HG03342 (cell line): ENCODE measurements around the gene TIFAB.

Source experiments
- ATAC-seq: cut with Tn5 transposase; IDR thresholded peaks from one replicate; pipeline ENCODE4 v1.9.1; 2021; ENCODE audit warnings: mild to moderate bottlenecking, moderate library complexity; ENCODE audit not compliant: unreplicated experiment

The TIFAB gene

DNA sequence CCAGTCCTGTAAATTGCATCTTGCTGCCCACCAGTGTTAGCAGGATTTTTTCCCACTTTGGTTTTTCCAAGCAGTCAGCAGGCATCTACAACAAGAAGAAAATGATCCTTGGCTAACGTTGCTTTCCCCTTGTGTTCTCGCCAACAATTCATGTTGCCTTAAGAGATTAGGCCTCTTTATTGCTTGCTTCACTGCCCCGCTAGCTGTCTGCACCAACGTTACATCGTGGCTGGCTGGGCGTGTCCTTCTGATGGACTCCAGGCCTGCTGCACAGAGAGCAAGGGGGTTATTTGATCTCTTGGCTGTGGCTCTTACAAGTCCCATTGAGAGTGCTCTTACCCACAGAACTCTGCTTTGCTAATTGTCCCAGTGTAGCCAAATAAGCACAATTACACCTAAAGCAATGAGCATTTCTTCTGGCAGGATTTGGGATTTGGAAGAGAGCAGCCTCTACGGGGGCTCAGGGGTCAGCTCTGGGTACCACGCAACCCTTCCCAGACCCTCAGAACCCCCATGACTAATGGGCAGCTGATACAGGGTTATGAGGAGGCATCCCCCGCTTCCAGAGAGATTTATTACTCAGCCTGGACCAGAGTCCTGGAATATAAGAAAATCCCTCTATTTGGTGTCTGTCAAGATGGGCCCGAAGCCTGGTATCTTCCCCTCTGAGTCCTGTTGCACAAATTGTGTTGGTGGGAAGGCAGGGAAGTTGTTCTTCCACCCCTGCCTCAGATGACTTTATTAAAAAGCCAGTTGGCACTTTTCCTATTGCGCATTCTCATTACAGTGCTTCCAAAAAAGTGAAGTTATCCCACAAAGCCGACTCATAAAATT lies 22.6 kb downstream of the TIFAB start:
- no peak for ATAC-seq

DNA sequence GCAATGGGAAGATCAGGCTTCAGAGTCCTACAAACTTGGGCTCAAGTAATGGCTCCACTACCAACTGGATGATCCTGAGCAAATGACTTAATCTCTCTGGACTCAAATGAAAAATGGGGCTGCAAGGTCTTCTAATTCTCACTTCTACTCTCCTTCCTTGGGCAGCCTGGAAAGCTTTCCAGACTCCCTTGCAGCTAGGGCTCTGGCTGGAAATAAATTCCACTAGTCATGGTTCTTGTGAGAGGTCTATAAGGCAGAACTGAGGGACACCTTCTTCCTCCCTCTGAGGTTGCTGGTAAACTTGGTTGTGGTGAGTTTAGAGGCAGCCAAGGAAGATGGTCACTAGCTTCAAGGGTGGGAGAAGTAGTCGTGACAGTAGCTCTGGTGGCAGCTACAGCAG lies 23.6 kb downstream of the TIFAB start:
- no peak for ATAC-seq

DNA sequence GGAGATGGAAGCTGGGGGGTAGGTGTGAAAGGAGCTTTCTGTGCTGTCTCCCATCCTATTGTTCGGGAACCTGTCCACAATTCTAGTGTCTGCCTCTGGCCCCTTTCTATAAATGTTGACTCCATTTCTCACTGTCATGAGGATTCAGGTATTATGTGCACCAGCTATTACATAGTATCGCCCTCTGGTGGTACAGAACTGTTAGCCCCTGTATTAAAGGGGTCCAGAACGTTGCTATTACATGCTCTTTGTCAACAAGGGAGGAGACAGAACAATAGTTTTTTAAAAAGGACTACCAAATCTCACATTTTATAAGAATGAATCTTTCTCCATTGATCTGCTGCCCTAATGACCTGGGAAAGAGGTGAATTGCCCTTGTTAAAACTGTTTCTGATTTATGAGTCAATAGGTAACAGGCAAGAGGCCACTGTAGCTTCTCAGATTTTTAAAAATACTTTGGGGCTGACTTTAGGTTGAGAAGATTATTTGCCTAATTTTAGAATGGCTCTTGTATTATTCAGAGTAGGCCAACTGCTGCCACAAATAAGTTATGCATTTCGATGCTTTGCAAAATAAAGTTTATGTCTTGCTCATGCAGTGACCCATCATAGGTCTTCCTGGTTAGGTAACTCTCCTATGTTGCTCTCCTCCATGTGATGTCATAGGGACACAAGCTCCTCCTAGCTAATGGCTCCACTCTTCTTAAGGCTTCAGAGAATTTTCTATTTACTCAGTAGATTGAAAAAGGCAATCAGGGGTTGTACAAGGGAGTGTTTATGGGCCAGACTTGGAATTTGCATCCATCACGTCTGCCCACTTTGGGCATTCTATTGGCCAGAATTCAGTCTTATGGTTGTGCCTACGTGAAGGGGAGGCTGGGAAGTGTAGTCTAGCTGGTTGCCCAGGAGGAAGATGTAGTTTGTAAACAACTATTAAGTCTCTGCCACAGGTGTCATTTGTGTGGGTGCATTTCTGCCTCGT lies 25.8 kb downstream of the TIFAB start:
- peak; percentile 89 for ATAC-seq

DNA sequence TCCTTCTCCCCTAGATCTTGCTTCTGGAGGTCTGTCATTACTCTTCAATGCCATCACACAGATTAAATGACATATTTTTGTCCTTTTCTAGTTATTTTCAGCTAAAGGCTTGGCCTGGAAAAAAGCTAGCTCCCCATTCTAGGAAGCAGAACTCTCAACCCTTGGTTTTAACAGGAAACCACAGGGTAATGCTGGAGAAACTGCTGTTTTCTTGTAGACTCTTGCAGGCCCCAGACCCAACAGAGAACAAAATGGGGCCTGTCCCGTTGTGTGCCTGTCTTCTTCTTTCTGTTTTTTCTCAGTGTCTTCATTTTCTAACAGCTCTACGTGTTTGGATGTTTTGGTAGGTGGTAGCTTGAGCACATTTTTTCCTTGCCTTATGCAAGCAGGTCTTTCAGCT lies 26.5 kb downstream of the TIFAB start:
- ATAC-seq, result no peak

DNA sequence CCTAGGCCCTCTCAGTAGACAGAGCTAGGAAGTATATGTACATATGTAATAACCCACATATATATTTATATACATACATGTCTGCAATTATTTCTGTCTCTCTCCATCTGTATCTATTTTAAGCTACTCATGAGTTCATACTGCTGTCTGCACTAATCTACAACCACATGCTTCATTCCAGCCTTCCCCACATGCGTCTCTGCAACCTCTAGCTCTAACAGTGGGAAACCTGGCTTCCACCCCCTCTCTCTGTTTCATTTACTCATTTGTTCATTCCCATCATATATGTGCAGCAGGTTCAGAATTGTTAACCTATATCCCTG lies 28.3 kb downstream of the TIFAB start:
- no peak for ATAC-seq

DNA sequence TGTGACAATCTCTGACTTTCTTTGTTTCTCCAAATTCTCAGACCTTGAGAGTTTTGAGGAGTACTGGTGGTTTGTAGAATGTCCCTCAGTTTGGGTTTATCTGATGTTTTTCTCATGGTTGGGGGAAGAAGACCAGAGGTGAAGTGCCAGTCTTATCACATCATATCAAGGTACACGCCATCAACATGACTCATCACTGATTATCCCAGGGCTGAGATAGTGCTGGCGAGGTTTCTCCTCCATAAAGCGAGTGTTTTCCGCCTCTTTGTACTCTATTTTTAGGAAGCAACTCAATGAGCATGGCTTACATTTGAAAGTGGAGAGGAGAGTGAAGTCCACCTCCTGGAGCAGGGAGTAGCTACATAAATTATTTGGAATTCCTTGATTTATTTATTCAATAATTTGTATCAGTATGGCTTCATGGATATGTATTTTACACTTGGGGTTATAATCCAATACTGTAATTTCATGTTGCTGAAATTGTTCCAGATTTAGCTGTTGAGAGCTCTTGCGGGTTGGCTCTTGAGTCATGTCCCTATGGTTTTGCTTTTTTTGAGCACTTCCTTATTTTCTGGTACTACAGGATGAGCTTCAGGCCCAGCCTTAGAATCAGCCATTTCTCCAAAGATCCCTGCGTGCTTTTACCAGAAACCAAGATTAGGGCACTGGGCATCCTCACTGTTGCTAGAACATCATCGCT lies 28.9 kb downstream of the TIFAB start:
- ATAC-seq, result no peak

DNA sequence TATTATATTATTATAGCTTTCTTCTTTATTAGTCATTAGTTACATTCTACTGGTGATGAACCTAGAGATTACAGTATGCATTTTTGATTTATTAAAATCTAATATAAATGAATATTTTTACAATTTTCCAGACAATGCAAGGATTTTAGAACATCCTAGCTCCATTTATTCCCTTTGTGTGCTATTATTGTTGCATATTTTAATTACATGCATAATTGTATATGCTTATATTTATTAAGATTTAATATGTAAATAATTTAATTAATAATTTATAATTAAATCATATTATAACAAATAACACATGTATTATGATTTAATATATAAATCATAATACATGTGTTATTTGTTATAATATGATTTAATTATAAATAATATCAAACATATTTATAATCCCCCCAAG lies 29.7 kb downstream of the TIFAB start:
- ATAC-seq, result no peak

DNA sequence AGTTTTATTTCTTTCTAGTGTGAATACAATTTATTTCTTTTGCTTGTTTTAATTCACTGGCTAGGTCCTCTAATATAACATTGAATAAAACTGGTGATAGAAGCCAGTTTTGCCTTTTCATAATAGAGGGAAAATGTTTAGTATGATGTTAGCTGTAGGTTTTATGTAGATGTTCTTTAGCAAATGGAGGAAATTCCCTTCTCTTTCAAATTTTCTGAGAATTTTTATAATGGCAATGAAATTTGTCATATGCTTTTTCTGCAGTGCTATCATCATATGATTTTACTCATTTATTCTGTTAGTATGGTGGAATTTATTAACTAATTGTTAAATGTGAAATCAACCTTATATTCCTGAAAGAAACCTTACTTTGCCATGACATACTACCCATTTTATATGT lies 35.1 kb downstream of the TIFAB start:
- no peak for ATAC-seq

DNA sequence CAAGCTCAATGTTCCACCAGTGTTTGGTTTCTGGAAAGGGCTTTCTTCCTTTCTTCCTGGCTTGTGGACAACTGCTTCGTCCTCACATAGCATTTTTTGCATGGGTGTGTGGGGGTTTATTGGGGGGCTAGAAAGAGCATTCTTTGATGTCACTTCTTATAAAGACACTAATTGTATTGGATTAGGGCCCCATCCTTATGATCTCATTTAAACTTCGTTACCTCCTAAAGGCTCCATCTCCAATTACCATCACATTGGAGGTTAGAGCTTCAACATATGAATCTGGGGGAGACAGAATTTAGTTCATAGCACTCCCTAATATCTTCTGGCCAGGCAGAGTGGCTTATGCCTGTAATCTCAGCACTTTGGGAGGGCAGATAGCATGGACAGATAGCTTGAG lies 47.1 kb downstream of the TIFAB start:
- no peak for ATAC-seq

DNA sequence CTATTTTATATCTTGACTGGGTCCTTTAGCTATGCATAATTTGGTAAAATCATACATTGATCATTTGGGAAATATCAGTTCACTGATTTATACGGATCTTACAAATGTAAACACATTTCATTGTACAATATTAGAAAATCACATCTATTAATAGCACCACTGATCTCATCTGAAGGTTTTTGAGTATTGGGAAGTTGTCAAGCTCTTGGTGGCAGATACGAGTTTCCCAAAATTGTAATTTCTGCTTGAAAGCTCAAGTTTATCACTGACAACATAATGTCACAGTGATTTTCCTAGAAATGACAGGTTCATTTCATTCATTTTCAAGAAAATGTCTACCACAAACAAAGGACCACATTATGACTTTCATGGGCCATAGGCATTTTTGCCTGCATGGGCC lies 50.1 kb downstream of the TIFAB start:
- no peak for ATAC-seq

DNA sequence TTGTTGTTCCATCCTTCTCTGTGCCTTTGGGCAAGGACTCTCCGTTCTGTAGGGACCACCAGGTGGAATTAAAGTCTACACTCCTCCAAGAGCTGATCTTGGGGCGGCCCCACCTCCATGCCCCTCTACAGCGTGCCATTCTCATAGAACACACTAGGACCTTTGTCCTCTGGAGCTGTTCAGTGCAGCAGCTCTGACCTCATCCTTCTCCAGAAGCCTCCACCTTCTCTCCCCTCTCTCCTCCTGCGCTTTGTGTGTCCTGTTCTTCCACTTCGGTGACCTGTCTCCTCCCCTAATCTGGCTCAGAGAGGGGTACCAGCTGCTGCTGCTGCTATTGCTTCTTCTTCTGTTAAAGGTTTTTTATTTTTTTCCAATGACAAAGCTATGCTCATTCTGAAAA lies 51.3 kb downstream of the TIFAB start:
- no peak for ATAC-seq

DNA sequence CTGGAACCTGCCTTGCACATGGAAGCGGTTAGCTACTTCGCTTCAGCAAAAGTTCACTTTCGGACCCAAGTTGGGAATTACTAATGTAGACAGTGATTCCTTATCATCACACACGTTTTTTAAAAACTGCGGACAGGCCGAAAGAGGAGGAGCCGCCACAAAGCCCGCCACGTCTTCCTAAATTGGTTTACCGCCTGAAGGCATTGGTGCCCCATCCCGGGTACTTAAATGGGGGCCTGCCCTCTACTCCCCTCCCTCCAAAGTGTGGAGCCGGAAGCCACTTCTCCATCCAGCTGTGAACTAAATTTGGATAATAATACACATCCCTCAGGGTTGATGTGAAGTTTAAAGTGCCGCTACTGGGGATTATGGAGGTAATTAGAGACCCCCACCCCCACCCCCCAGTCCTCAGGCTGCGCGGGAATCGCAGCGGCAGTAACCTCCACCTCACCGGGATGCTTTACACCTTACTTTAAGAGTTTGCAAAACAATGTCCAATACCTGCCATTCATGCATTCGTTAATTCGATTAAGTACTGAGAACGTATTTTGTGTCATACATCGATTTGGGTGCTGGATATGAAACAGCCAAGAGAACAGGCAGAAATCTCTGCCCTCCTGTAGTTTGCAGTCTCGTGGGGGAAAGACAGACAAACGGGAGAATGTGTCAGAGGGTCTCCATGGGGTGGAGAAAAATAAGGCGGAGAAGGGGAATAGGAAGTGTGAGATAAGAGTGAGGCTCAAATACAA lies 52.2 kb downstream of the TIFAB start:
- no peak for ATAC-seq

DNA sequence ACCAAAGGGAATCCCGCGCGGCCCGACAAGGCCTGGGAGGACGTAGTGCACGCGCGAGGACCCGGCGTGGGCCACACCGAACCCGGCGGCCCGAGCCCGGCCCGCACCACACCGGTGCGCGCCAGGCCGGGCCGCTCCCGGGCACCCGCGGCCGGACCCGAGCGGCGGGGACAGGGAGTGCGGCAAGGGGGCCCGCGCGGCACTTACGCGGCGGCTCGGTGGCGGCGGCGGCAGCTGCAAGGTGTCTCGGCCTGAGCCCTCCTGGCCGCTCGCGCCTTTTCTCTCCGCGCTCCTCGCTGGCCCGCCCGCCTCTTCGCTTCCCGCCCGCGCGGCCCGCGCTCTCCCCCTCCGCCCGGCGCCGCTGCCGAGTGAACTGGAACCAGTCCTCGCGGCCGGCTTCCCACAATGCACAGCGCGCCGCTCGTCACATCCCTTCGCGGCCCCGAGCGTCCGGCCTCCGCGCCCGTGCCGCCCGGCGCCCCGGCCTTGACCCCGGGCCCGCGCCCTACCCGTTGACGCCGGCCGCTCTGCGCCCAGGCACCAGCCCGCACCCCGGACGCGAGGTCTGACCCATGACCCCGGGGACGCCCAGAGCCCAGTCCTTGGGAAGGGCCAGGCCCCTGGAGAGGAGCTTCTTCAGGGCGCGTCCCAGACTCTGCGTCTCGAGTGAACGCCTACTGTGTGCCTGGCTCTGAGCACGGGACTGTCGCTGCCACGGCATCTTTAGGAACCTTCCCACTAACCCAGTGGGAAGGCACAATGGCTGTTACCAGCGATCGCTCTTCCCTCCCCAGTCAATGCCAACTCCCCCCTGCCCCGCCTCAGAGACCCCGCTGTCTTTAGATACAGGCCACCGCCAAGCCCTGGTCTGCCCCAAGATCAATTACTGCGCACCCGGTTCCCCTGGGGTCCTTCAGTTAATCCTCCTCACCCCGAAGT lies 53.0 kb downstream of the TIFAB start, which contains the start of gene MACROH2A1:
Gene MACROH2A1 (minus strand): TSS at position 377 of the 939 bp plus-strand sequence. CDS start 10,138 bp downstream, outside the sequence.
- ATAC-seq, result peak; percentile 80

DNA sequence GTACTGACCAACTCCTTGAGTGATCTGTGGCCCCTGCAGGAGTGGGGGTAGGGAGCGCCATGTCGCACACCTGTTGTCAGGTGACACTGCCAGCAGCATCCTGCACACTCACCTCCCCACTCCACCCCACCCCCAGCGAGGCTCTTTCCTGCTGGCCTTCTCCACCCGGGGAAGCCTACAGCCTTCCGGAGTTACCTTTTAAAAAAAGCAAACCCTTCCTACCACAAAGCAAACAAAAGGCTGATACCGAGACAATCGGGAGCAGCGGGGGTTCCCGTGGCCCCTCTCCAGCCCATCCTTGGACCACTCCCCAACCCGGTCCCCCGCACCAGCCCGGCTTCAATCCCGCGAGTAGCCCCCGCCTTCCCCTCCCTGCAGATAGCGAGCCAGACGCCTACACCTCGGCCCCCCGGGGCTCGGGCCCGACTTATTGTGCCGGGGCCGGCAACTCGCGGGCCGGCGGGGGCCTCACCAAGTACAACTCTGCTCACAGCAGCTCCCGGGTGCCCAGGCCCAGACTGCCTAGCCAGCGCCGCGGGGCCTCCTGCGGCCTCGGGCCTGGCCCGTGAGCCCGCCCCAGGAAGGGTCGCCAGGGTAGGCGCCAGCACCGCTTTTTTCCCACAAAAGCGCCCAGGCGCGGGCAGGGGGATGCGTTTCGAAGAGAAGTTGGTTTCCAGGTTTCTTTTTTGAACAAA lies 53.8 kb downstream of the TIFAB start:
- peak; percentile 35 for ATAC-seq
